NCI-H345 (cell line): ENCODE data around the gene KPNB1.
"Not testable (repeated sequence)": the region's sequence is repeated elsewhere in the genome, so short reads cannot be mapped to it uniquely, and the experiment has no call there.

Experiments
- DNase-seq: peaks from one replicate; lab custom pipeline; 2025; lab: John Stamatoyannopoulos, UW

Gene KPNB1

DNA sequence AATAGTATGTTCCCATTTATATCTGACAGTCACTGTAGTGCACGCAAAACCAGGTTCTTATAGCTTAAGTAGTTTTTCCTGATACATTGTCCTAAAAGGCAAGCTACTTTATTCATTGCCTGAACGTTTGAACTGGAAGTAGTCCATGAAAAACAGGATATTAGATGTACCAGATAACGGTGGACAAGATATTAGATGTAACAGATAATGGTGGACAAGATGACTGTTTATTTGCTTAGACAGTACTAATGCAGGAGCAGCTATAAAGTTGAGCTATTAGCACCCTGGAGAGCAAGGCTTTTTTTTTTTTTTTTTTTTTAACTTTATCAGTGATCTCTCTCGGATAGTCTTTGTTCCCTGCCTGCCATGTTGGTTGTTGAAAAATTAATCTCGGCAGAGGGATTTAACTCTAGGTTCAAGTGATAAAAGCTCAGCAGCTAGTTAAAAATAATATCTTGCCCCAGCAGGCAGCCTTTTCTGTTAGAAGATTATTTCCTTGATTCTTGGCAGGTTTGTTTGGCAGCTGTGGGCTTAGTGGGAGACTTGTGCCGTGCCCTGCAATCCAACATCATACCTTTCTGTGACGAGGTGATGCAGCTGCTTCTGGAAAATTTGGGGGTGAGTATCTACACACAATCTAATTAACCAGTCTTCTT, 26.9 kb downstream of the KPNB1 start:
- no peak for DNase-seq

DNA sequence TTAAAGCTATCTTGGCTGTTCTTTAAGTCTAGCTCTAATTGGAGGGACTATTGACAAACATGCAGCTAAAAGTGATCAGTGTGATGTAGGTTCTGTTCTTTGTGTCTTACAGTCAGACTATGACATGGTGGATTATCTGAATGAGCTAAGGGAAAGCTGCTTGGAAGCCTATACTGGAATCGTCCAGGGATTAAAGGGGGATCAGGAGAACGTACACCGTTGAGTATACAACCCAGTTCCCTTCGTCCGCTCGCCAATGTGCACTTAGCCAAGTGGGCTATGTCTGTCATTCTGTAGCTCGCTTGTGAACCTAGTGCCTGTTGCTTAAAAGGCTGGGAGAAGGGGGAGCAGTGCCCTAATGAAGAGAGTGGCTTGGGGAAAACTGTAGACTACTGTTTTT, 28.5 kb downstream of the KPNB1 start:
- DNase-seq: no peak

DNA sequence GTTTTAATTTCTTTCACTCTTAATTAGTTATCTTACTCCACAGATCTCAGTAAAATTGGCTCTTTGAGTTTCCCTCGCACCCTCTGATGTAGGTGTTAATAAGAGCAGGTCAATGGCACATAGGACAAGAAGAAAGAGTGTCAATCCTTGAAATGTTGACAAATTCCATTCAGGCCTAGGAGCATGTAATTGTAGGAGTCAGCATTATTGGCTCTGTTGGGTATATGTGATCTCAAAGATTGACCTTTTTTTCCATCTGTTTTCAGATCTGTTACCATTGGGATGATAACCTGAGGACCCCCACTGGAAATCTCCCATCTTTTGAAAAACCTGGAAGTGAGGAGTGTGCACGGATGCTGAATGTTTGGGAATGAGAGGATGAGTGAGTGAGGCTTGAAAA, 32.4 kb downstream of the KPNB1 start:
- DNase-seq: no peak

DNA sequence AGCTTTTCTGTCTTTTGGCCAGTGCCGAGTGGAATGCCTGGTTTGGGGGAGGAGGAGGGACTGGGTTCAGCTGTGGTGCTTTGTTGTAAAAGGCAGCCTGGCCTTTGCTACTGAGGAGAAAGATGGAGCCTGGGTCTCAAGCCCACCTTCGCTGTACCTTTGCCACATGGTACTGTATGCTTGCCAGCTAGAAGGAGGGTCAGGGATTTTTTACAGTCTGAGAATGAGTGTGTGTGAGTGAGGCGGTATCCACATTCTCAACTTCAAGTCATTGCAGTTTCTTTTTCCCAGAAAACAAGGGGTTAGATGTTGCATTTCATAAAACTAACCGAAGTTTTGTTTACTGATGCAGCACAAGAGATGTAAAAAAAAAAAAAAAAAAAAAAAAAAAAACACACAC, 33.0 kb downstream of the KPNB1 start:
- not testable (repeated sequence) for DNase-seq

DNA sequence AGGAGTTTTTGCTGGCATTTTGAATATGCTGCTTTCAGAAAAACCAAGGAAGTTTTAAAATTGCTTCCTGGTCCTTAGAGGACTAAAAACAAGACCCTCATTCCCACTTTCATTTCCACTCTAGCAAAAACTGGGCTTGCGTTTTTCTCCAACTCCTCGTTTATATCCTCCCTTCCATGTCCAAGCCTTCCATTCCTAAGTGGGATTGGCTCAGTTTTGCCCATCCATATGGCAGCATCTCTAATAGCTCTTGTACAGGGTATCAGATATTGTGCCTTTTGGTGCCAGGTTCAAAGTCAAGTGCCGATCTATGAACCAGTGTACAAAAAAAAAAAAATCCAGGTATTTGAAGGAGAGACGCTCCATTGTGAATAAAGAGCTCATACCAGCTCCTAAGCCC, 34.3 kb downstream of the KPNB1 start:
- DNase-seq: no peak

DNA sequence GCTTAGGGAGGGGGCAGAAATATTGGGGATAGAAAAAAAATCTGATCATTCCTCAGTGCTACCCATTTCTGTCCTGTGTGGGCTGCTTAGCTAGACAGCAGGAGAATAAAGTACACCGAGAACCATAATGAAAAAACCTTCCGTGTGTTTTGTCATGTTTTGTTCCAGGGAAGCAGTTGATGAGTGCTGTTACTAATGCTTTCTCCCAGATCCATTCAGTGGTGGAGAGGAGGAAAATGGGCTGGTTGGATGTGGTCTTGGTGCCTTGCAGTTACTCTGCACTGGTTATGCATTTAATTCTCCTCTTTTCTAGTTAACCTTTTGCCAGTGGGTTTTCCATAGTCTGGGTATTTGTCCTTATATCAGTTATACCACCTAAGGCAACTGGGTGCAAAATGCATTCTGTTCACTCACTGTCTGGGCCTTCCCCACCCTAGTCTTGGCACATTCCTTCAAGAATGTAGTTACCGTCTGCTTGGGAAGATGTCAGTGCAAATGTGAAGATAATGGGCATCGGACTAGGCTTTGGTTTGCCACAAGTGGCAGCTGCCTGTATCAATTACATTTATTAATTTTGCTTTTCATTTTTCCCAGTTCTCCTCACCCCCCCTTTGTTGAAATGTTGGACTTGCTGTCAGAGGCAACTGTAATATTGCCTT, 34.9 kb downstream of the KPNB1 start:
- no peak for DNase-seq

DNA sequence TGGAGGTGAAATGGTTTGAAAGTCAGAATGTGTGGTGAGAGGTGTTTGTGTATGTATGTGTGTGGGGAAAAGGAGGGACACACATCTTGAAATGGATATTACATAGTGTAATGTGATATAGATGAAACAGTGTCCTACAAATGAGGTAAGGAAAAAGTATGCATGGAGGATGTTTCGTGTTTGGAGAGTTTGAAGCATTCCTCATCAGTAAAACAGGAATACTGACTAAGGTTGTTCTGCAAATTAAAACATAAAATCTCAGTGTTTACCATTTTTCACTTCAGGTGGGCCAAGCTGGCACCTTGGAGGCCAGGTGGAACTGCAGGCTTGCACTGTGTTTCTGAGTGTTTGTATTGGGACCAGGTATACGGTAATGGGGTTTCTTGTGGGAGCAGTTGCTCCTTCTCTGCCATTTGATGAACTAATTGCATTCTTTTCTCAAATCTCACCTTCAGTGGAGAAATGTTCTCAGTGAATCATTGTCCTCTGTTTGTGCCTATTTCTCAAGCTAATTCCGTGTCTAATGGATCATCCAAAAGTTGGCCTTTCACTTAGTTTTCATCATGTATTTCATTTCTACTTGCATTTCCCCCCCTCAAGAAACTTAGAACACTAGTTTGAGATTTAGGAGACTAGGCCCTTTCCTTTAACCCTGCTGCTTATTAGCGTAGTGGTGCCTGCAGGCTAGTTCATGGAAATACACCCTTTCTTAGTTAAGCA, 36.0 kb downstream of the KPNB1 start:
- DNase-seq: no peak

DNA sequence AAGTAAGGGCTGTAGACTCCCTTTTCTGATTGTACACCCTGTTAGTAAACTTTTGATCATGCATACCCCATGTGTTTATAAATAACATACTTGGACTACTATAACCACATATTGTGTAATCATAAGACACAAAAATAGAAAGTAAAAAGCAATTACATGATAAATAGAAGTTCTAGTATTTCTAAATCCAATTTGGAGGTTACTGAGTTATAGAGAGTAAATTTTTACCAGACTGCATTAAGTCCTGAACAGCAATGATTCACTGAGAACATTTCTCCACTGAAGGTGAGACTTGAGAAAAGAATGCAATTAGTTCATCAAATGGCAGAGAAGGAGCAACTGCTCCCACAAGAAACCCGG, 36.5 kb downstream of the KPNB1 start:
- DNase-seq: no peak

DNA sequence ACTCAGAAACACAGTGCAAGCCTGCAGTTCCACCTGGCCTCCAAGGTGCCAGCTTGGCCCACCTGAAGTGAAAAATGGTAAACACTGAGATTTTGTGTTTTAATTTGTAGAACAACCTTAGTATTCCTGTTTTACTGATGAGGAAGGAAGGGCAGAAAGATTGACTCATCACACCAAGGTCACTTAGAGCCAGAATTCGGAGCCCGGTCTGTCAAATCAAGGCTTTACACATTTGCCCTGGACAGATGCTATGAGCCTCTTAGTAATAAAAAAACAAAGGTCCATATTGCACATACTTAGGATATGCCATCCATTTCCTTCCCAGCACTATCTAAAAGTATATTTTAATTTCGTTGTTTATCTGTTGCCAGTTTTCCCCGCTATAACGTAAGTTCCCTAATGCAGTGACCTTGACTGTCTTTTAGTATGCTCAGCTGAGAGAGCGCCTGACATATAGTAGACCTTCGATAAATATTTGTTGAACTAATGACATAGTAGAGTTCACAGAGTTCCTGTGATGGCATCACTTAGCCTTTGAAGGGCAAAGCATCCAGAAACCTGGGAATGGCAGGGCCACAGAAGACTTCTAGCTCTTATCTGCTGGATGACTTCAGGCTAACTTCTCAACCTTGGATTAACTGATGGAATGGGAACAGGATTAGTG, 37.1 kb downstream of the KPNB1 start:
- no peak for DNase-seq

DNA sequence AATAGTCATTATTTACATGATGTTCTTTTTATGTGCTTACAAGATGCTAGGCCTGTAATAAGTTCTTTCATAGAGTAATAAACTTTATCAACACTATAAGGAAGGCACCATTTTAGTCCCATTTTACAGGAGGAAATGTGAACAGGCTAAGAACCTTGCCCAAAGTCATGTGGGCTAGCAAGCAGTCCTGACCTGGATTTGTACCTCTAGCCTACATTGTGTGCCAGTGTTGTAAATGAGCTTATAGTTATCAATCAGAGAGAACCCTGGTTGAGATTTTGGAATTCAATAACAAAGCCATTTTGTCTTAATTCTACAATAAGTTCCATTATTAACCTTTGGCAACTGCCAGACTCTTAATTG, 37.6 kb downstream of the KPNB1 start:
- no peak for DNase-seq

DNA sequence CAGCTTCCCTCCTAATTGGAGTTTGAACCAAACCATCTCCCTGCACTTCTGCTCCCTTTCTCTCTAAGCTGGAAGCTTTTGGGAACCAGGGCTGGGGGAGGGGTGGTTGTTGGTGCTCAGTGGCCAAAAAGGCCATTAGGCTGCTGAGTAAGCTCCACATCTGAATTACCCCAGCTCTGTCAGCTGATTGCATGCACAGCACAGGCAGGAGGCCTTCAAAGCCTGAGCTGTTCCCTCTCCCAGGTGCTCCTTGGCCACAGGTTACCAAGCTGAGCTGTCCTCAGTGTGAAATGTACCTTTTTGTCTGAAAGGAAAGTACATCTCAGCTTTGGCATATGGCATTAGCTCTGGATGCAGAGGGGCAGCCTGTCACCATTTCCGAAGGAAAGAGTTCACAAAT, 38.0 kb downstream of the KPNB1 start:
- DNase-seq: no peak

DNA sequence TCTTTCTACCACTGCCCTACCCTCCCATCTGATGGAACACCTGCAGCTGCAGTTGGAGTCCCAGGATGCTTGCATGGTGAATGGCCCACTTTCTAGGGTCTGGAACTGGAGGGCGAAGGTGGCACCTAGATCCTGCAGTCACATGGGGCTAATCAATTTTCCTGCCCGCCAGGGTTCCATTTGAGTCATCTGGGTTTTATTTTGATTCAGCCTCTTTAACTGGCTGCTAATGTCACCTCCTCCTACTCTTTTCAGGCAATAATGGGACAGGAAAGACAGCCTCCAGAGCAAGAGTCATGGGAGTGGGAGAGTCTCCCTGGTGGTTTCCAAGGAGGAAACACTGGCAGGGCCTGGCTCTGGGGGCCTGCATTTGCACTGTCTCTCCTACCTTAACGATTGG, 40.4 kb downstream of the KPNB1 start:
- DNase-seq: no peak

DNA sequence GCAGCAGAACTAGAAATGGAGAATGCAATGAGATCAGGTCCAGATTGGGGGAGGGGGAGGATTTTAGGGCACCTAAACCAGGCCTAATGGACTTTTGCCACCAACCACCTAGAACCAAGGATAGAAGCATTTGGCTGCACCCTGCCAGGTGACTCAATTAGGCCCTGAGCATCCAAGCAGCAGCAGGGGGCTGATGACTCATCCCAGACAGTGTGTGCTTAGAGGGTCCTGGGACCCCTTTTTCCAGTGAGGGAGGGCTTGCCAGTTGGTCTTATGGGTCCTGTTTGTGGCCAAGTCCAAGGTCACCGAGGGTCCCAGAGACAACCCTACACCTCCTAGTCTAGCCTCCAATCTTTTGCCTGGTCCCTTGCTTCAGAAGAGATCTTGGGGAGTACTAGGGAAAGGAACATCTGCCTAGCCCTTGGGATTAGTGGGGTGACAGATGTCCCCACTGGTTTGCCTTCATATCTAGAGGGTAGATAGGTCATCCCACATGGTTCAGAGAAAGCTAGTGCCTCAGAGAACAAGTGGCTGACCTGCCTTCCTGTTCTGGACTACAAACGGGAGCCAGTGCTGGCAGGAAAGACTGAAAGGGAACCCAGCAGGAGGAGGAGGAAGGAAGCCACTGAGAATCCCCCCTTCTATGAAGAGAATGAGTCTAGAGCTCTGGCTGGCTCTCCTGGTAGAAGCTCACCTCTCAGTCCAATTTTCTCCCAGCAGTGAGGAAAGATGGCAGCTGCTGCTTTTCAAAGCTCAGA, 42.6 kb downstream of the KPNB1 start:
- DNase-seq: no peak

DNA sequence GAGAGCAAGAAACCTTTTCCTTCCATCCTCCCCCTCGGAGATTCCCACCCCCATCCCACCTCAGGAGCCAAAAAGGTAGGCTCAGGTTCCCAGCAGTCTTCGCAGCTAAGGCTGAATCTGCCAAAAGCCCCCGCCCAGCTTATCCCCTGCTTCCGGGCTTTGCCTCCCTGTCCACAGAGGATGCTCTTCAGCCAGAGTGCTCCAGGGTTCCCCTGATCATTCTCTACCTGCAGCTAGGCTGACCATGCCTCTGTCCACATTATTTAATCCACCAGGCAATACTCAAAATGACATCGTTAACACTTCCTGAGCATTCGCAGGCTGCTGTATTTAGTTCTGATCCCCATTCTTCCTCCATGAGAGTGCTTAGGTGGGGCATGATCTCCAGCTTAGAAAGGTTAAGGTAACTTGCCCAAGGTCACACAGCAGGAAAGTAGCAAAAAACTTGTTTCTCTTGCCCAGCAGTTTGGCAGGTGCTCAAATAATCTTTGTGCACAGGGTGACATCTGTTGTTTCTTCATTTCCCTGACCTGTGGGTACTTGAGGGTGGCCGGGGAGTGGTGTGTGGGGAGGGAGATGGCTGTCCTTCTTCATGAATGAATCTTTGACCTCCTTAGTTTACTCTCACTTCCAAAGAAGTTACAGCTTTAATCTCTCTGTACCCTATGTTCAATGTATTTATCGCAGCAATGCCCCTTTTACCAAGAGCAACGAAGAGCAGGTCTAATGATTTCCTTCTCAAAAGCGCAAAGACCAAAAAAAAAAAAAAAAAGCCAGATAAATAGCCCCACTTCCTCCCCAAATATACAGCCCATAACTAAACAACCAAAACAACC, 43.4 kb downstream of the KPNB1 start:
- no peak for DNase-seq

DNA sequence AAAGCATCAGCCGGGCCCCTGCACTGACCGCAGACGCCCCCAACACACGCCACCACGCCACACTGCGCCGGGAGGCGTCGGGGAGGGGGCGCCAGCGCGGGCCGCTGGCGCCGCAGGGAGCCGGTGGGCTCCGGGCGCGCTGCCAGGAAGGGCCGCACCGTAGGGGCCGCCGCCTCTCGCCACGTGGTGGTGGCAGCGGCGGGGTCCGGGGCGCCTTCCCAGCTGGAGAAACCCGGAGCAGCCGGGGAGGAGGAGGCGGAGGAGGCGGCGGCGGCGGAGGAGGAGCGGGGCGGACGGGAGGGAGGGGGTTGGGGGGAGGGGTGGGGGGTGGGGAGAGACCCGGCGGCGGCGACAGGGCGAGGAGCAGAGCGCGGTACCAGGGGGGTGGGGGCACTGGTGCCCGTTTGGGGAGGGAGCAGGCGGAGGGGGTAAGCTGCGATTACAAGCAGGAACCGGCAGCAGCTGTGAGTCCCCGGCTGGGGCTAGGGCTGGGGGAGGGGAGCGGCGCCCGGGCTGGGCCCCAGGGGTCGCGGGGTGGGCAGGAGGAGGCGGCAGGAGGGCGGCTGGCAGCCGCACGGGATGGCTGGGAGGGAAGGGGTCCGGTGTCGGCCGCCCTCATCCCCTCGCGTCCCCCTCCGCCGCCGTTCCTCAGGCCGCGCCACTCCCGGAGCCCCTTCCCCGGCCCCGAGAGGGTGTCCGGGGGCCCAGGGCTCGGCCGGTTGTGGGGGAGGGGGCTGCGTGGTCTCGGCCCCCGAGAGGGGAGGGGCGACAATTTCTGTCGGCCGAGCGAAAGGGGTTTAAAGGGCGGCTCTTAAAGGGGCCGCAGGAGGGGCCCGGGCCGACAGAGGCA, 44.2 kb downstream of the KPNB1 start, which contains the start of gene TBKBP1:
TBKBP1 (plus strand) TSS at position 431 of the 850 bp plus-strand sequence. CDS start 1,952 bp downstream, outside the sequence.
- DNase-seq: peak; percentile 50

DNA sequence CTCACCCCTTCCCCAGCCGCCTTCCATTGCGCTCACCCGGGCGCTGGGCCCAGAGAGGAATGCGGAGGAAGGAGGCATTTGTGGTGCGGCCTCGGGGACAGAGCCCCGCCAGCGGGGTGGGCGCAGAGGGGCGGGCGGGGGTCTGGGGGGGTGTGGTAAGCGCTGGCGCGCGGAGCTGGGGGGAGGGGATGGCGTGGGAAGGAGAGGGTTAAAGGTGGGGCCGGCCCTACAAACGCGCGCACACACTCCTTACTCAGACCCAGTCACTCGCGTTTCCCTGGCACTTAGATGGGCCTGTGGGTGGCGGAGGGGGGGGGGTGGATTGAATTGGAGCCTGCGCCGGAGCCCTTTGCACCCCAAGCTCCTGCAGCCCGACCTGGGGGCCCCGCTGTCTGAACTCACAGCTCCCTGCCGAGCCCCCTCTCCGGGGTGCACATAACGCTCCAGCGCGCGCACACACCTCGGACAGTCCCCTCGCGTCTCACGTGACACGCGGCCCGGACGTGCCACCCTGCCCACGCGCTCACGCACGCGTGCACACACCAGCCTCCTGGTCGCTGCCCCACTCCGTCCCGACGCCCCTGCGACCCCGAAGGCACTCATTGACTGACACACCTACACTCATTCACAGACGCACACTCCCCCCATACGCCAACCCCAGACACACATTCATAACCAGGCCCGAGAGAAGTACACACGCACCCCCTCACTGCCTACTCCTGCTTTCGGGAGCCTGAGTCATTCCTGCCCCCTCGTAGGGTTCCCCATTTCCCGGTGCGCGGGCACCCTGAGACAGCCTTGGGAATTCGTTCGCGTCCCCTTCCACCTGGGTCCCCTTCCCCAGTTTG, 45.1 kb downstream of the KPNB1 start:
- DNase-seq: no peak

DNA sequence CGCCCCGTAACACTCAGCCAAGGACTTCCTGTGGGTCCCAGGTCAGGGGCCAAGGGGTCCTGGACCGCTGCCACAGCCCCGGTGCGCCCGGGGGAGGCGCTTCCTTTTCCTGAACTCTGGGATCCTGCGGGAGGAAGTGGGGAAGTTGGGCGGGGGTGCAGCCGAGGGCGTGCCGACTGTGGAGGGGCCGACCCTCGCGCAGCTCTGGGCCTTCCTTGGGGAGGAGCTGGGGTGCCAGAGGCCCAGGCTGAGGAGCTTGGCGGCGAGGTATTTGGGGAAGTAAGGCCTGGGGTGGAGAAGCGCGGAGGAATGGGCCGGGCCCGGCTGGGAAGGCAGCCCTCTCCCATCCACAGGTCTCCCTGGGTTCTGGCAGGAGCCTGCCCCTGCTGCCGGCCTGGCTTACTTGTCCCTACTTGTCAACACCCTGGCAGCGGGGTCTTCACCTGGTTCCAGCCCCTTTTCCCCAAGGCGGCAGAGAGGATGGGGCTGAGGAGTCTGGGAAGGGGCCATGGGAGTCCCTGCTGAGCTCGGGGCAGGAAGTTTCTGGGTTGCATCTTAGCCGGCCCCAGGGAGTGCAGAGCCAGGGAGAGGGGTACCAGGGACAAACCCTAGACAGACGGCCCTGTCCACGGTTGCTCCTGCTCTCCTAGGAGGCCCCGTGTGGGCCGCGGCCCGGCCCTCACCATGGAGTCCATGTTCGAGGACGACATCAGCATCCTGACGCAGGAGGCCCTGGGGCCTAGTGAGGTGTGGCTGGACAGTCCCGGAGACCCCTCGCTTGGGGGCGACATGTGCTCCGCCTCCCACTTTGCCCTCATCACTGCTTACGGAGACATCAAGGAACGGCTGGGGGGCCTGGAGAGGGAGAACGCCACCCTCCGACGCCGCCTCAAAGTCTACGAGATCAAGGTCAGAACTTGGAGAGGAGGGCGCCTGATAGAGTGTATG, 46.0 kb downstream of the KPNB1 start:
- no peak for DNase-seq
